A549 treated with CpdA at 1 μM for 4 hours (cell line): ENCODE results near the gene SHD. TPM values are rescaled to one million over a fixed set of nuclear protein-coding genes. Genes with fewer than 3 reads are reported as not detected.

Experiments used
- total RNA-seq: library from RNA; stranded (reverse); fragments of 200-300 nt; extraction: Qiagen RNA extraction; gene quantifications from 5 replicates; pipeline ENCODE4 v1.2.3, GENCODE V29; 2022; ENCODE audit warnings: low read depth

The SHD gene, protein sequence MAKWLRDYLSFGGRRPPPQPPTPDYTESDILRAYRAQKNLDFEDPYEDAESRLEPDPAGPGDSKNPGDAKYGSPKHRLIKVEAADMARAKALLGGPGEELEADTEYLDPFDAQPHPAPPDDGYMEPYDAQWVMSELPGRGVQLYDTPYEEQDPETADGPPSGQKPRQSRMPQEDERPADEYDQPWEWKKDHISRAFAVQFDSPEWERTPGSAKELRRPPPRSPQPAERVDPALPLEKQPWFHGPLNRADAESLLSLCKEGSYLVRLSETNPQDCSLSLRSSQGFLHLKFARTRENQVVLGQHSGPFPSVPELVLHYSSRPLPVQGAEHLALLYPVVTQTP
- 0.07 to 0.29 TPM (median 0.08 TPM) in 3 of 5 replicates, not detected in the others for total RNA-seq

GRCh38 chr19:4278419-4279266, at the start of gene SHD:
Gene SHD, plus strand, starts transcription at chr19:4279266. Its CDS starts 798 bp downstream, at chr19:4280064.

DNA sequence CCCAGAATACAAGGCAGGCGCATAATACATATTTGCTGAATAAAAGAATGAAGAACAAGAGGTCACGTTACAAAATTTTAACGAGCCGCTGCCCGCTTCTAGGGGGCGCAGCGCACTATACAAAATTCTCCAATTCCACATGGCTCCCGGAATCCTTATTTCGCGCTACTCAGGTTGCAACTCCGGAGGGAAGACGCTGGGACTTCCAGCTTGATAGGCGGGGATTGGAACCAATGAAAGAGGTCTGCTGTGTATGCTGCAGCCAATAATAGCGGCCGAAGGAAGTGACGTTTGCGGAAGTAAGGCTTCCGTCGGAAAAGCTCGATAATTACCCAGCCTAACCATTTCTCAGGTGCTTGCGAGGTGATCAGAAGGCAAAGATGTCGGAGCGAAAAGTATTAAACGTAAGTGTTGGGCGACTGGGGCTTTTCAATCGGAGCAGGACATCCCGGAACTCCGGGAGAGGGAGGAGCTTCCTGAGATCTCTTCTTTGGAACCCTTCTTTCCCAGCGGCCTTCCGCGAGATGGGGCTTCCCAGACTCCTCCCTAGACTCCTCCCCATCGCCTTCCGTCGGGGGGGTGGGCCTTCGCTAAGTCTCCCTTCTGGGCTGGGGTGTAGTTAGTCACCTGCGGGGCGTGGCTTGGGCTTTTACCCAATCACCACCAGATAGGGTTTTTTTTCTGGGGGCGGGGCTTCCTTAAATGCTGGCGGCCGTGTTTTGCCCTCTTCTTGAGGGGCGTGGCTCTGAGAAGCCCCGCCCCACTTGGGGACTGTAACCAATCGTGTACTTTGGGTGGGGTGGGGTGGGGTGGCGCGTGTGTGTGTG, 32.1 kb upstream of the SHD start, which contains the start of gene YJU2:
Gene YJU2, plus strand, starts transcription at position 314 of the 827 bp plus-strand sequence. Its CDS starts 67 bp downstream, at position 381.

DNA sequence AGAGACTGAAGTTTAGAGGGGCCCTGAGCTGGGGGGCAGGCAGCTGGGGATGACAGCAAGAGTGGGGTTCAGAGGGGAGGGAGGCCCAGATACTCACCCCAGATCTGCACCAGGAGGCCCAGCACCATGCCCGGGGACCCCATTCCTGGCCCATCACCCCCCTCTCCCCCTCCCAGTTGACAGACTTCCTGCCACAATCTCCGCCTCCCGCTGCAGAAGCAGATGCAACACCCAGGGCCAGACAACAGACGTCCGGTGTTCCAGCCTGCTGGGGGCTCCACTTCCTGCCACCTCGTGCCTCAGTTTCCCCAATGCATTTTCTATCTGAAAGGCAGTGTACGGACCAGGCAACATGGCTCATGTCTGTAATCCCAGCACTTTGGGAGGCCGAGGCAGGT, 23.2 kb downstream of the SHD start, which contains the start of gene TMIGD2:
Gene TMIGD2, minus strand, starts transcription at position 147 of the 398 bp plus-strand sequence. Its CDS starts 4 bp downstream, at position 143.

GRCh38 chr19:4304538-4305256, 25.6 kb downstream of the SHD start, which contains the start of gene FSD1:
Gene FSD1, plus strand, starts transcription at chr19:4304598. Its CDS starts 149 bp downstream, at chr19:4304747.

GRCh38 chr19:4338441-4339355, 59.6 kb downstream of the SHD start, which contains the start of gene STAP2:
Gene STAP2, minus strand, starts transcription at chr19:4338827. Its CDS starts 74 bp downstream, at chr19:4338753.

Other genes with a start within 250 kb of the SHD start
- gene ZBTB7A, start 212.4 kb upstream of the SHD start, total RNA-seq = 12.3 to 20.4 TPM (median 17.9 TPM) in 5 replicates
- 96.7 to 143 TPM (median 135 TPM) in 5 replicates for gene MAP2K2, start 155.1 kb upstream of the SHD start, total RNA-seq
- 0.03 to 0.15 TPM (median 0.09 TPM) in 3 of 5 replicates, not detected in the others for gene CREB3L3, start 125.6 kb upstream of the SHD start, total RNA-seq
- 22.0 to 32.6 TPM (median 31.3 TPM) in 5 replicates for gene SIRT6, start 96.7 kb upstream of the SHD start, total RNA-seq
- gene ANKRD24, start 96.6 kb upstream of the SHD start, total RNA-seq = 0.12 to 0.28 TPM (median 0.21 TPM) in 5 replicates
- gene EBI3, start 49.7 kb upstream of the SHD start, total RNA-seq = 2.8 to 3.5 TPM (median 3.2 TPM) in 5 replicates
- 19.6 to 22.8 TPM (median 20.2 TPM) in 5 replicates for gene YJU2, start 32.2 kb upstream of the SHD start, total RNA-seq
- not detected in 5 replicates for gene TMIGD2, start 23.1 kb downstream of the SHD start, total RNA-seq
- 6.7 to 8.9 TPM (median 7.8 TPM) in 5 replicates for gene FSD1, start 25.3 kb downstream of the SHD start, total RNA-seq
- gene STAP2, start 59.6 kb downstream of the SHD start, total RNA-seq = 0.22 TPM in 1 of 5 replicates, not detected in the others
- 4.7 to 12.2 TPM (median 11.2 TPM) in 5 replicates for gene MPND, start 64.3 kb downstream of the SHD start, total RNA-seq
- gene SH3GL1, start 121.3 kb downstream of the SHD start, total RNA-seq = 43.7 to 62.9 TPM (median 61.9 TPM) in 5 replicates
- 22.5 to 24.9 TPM (median 23.7 TPM) in 5 replicates for gene CHAF1A, start 123.4 kb downstream of the SHD start, total RNA-seq
- 37.5 to 60.4 TPM (median 59.6 TPM) in 5 replicates for gene UBXN6, start 178.5 kb downstream of the SHD start, total RNA-seq
- 24.9 to 32.0 TPM (median 28.7 TPM) in 5 replicates for gene HDGFL2, start 193.0 kb downstream of the SHD start, total RNA-seq
- 0.20 to 0.27 TPM (median 0.21 TPM) in 5 replicates for gene PLIN4, start 239.2 kb downstream of the SHD start, total RNA-seq